ENCODE data around the gene MPST.
"Not testable (repeated sequence)": the region's sequence is repeated elsewhere in the genome, so short reads cannot be mapped to it uniquely, and the experiment has no call there.

MPST gene

DNA sequence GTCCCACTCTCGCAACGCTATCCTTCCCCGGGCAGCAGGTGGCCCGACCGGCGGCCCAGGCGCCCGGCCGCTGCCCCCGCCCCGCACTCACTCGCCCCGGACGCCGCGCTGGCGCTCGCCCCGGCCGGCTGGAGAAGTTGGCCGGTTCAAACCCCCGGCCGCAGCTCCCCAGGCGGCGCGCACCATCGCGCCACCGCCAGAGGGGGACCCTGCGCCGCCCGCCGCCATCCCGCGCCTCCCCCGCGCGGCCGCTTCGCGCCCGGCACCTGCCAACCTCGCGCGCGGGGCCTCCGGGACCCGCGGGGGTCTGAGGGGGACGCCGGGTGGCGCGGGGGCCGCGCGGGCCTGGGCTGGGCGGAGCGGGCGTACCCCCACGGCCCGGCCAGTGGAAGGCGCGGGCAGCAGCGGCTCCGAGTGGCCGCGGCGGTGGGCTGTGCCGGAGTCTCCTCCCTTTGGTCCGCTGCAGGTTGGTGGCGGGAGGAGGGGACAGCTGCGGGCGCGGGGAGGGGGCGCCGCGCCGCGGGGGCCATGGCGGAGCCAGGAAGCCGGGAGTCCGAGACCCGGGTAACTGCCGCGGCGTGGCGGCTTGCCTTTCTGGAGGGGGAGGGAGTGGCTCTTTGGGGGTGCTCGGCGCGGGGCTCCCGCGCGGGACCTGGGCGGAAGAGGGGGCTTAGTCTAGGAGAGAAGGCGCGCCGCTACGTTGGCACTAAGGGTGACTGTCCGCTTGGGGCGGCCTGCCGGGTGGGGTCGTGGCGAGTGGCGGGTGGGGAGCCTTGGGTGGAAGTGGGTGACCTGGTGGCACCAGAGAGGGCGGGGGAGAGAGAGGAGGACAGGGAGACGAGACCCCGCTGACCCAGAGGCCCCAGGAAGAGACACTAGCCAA, at the start of gene MPST, which contains the start of gene TST:
Gene MPST (plus strand): TSS at position 434 of the 883 bp plus-strand sequence. CDS start 95 bp downstream, at position 529.
Gene TST (minus strand): TSS at position 139 of the 883 bp plus-strand sequence. CDS start 715 bp downstream, outside the sequence.
- no peak for DNase-seq (ENCODE audit: low read depth)

DNA sequence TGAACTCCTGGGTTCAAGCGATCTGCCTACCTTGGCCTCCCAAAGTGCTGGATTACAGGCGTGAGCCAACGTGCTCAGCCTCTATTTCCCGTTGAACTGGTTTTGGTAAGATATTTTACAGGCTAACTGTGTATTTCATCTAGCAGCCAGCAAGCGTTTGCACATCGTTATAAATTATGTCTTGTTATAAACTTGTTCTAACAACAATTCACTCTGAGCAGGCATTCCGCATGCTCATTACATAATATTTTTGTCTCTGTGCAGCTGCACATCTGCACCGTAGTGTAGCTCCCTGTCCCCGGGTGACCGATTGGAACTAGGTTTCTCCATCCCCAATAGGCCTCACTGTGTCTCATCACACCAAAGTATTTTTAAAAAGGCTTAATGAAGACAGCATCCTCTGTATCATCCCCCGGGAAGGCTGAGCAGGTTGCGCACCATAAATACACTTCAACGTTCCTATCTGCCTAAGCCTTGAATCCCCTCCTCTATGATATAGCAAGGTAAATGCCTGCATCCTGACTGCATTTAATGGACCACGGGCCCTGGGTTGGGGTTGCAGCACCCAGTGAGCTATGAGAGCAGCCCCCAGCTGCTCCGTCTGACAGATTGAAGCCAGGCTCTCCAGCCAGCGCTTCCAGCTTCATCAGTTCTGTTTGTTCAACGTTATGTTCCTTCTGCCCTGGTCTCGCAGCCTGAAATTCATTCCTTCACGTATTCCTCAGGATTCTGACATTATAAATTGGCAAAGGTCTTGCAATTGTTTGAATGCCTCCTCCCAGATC, 48.0 kb upstream of the MPST start:
- DNase-seq (ENCODE audit: low read depth), result no peak

DNA sequence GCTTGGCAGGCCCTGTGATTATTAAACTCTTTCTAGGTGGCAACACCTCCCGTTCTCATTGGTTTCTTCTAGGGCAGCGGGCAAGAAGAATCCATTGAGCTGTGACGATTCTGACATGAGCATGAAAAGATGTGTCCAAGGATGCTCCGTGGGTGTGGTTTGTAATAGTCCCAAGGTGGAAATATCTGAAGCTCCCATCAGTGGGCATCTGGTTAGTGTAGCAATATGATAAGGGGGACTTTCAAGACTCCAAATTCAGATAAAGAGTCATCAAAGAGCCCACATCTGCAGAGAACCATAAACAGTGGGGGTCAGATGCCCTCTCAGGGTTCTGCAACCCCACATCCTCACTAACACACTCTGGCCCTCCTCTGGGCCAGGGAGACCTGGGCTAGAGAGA, 42.9 kb upstream of the MPST start:
- no peak for DNase-seq (ENCODE audit: low read depth)

DNA sequence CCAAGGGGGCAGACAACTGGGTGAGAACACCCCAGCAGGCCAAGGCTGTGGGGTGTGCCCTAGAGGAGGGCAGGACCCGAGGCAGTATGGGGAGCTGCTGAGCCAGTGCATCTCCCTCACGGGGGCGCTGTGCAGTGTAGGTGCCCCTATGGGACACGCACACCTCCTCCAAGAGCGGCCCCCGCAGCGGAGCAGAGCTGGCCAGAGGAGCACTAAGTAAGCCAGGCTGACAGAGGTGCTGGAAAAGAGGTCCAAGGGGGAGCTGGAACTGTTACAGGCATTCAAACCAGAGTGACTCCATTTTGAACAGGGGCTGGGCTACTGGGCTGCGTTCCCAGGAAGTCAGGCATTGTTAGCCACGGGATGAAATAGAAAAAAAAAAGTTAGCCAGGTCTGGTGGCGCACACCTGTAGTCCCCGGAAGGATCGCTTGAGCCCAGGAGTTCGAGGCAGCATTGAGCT, 42.1 kb upstream of the MPST start:
- DNase-seq (ENCODE audit: low read depth), result no peak

DNA sequence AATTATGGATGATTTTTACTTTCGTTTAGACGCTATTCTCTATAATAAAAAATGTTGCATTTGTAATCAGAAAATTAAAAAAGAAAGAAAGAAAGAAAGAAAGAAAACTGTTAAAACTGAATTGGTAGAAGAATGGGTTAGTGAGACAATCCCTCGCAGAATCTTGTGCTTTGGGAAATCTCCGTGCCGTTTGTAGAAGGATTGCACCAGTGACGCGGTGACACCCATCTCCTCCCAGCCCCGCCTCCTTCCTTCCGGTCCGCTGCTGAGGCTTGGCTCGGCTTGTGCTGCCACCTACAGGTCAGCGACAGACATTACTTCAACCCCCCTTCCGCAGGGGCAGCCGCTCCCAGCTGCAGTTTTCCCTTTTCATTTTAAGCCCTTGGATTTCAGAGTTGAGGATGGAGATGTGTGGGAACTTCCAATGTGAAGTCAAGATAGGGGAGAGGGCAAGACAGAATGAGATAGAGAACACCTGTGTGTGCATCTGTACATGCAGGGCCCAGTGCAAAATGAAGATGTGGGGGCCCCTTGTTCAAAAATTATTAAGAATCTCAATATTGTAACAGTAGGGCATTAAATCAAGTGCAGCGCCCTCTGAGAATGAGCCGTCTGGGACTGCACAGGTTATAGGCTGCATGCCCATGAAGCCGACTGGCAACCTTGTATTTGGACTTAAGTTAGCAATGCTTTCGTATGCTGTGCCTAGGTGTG, 41.4 kb upstream of the MPST start:
- peak; percentile 72 for DNase-seq (ENCODE audit: low read depth)

DNA sequence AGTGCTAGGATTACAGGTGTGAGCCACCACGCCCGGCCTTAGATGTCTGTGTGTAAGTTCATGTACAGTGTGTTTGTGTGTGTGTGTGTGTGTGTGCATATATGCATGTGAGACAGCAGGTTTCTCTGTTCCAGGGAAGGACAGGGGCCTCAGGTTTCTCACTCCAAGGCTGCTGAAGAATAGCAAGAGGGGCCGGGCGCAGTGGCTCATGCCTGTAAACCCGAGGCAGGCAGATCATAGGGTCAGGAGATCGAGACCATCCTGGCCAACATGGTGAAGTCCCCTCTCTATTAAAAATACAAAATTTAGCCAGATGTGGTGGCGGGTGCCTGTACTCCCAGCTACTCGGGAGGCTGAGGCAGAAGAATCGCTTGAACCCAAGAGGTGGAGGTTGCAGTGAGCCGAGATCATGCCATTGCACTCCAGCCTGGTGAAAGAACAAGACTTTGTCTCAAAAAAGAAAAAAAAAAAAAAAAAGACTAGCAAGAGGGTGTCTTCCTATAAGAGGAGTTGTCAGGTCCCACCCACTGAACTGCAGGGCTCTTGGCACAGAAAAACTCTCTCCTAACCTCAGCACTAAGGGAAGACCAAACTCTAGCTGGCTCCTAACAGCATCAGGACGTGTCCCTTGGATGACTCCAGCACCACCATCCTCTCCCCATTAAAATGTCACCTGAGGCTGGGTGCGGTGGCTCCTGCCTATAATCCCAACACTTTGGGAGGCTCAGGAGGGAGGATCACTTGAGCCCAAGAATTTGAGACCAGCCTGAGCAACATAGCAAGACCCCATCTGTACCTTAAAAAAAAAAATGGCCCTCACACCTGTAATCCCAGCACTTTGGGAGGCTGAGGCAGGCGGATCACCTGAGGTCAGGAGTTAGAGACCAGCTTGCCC, 40.3 kb upstream of the MPST start:
- no peak for DNase-seq (ENCODE audit: low read depth)

DNA sequence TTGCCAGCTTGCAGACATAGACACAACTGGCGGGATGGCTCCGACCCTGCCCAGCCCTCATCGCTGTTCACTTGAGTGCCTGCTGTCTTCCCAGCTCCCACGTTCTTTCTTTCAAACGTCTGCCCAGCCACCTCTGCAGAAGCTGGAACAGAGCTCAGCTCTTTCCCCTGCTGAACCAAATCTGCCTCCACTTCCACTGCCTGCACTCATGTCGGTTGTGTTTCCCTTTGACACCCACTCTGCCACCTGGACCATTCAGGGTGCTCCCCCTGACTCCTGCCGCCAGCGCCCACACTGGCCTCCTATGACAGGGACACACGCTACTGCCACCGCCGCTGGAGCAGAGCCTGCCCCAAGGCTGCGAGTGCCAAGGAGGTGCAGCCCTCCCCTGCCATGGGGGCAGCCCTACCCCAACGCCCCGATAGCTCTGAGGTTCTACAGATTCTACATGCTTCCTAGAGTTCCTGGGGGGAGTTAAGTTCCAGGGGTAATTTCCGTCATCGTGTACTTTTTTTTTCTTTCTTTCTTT, 38.2 kb upstream of the MPST start:
- no peak for DNase-seq (ENCODE audit: low read depth)

DNA sequence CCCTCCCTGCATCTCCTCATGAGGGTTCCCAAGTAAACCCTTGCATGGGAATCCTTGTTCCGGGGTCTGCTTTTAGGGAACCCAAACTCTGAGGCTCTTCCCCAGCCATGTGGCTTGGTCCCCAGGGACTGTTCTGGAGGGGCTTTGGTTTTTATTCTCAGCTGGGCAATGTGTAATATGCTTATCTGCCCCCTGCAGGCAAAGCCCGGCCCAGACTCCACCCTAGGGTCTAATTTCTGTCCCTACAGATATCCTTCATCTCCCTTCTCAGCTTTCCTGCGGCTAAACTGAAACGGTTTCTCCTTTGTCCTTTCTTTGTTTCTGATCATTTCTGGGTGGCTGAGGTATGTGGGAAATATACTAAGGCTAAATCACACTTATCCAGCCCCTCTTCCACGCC, 37.4 kb upstream of the MPST start:
- no peak for DNase-seq (ENCODE audit: low read depth)

DNA sequence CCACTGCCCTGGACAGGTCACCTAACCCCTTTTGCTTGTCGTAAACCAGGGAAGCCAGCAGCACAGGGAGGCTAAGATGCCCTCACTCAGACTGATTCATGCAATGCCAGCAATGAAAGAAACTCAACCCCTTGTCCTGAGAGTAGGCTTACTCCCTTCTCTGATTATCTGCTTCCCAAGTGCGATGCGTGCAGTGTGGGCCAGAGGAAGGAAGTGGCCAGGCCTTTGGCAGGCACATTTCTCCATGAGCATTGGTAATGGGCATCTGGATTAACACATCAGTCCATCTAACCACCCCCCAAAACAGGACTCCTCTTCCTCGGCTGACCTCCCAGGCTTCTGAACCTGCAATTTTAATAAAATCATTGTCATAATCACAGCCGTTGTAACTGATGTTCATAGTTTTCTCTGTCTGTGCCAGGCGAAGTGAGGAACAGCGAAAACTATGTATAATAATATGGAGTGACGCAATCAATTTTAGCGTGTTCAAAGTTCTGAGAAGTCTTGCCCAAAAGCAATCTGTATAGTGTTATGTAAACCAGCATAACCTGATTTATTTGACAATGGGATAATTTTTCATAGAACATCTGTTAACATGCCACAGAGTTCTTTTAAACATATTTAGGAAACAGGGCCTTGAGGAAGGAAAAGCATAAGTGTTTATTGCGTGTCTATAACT, 34.2 kb upstream of the MPST start:
- no peak for DNase-seq (ENCODE audit: low read depth)

DNA sequence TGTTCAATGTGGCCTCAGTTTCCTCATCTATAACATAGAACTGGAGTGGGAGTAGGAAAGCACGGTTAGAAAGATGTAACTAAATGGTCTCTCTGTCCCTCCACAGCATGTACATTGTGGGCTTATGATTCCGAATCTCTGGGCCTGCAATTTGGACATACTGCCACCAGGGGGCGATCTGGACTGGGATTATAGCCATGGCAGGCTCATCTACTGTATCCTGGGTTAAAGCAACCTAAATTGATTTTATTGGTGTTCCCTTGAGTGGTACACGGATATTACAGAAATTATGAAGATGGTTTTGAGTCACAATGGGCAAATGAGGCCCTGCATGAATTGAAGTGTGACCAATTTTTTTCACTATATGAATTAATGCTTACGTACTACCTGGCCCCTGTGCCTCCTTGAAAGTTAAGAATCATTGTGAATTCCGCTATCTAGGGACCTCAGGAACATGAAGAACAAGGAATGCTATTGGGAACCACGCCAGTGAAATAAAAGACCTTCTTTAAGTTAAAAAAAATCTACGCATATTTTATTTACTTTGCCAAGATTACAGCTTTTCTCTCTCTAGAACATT, 33.2 kb upstream of the MPST start:
- DNase-seq (ENCODE audit: low read depth), result no peak

DNA sequence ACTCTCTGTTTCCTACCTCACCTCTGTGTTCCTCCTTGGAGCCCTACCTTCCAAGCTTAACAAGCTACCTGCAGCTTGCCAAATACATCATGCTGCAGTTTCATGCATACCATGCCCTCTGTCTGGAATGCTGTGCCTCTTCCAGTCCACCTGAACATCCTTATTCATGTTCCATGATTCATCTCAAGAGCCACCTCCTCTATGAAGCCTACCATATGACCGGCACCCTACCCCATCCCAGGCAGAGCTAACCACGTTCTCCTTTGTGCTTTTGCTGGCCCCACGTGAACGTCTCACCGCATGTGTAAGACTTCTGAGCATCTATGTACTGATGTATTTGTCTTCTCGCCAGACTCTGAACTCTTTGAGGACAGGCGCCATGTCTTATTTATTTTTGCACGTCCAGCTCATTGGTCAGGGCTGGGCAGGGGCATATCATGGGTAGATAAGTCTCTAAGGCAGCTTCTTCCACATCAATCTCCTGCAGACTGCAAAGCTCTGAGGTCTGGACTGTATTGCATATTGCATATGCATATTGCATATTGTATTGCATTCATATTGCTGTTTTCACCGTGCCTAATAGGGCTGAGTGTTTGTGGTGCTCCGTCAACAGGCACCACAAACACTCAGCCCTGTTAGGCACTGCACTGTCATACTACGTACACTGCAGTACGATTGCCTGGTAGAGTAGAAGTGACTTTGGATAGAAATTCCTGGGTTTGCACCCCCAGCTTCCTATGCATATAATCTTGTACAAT, 31.3 kb upstream of the MPST start:
- no peak for DNase-seq (ENCODE audit: low read depth)

DNA sequence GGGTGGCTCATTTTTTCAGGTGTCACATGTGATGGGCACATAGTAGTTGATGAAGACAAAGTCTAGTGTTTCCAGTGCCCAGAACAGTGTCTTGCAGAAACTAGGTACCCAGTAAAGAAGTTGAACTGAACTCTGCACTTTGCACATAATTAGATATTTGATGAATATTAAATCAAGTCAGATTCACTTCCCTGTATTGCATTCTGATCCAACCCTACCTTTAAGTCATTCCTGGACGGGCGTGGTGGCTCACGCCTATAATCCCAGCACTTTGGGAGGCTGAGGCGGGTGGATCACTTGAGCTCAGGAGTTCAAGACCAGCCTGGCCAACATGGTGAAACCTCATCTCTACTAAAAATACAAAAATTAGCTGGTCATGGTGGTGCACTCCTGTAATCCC, 30.5 kb upstream of the MPST start:
- not testable (repeated sequence) for DNase-seq (ENCODE audit: low read depth)

DNA sequence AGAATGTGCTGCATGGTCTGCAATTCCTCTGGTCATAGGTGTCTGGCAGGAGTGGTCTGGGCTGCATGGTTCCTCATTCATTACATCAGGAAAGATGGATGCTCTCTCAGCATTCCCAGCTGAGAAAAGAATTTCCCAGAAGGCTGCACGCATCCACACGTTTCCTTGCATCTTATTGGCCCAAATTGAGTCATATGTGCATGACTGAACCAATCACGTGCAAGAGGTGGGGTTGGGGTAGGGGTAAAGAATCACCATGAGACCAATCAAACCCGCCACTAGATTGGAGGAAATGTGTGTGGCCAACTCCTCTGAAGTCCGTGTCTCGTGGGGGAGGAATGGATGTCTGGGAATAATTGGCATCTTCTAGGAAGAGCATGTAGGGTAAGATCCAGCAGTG, 29.1 kb upstream of the MPST start:
- no peak for DNase-seq (ENCODE audit: low read depth)

DNA sequence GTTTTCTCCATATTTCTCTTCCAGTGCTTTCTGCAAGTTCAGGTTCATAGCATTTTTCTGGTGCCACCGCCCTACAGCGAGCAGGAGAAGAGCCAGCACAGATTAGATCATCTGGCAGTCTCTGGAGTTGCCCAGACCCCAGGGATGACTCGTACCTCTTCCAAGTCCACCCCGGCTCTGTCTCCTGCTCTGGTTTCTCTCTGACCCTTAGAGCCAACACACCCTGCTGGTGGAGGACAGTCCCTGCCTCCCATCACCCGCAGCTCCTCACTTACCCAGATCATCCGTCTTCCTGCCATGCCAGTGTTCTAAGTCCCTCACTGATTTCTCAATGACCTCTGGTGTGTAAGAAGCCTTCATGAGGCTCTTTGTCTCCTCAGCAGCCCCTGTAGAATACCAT, 28.3 kb upstream of the MPST start:
- no peak for DNase-seq (ENCODE audit: low read depth)

DNA sequence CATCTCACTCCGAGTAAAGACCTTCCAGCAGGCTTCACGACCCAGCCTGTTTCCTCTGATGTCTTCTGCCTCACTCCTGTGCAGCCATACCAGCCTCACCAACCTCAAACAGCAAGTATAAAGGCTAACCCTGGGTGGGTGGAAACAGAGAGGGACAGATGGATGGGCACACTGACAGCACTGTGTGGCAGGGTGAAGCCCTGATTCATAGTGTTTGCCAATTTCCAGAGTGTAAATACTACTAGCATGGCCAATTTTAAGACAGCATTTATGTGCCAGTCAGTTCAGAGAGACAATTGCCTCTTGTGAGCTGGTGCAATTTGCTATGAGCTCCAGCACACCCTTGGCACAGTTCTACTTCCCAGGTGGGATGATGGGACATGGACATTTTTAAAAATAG, 21.8 kb upstream of the MPST start:
- DNase-seq (ENCODE audit: low read depth), result no peak

DNA sequence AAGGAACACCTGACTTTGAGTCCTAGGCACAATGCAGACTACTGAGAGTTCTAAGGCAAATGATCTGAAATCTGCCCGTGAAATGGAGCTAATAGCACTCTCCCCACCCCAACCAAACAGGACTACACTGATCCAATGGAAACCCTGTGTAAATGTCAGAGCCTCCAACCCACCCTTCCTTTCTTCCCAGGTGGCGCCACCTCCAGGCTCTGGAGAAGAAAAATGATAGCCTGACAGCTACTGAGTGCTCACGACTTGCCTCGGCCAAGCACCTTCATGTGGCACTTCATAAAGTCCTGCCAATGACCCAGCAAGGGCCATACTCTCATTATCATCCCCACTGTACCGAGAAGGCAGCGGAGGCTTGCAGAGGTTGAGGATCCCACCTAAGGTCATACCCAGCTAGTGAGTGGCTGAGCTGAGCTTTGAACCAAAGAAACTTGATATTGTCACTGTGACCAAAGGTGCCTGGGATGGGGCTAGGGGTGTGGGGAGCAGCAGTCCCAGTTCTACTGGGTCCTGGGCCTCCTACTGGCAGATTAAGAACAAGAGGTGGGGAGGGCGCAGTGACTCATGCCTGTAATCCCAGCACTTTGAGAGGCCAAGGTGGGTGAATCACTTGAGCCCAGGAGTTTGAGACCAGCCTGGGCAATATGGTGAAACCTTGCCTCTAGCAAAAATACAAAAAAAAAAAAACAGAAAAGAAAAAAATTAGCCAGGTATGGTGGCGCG, 20.8 kb upstream of the MPST start:
- no peak for DNase-seq (ENCODE audit: low read depth)

DNA sequence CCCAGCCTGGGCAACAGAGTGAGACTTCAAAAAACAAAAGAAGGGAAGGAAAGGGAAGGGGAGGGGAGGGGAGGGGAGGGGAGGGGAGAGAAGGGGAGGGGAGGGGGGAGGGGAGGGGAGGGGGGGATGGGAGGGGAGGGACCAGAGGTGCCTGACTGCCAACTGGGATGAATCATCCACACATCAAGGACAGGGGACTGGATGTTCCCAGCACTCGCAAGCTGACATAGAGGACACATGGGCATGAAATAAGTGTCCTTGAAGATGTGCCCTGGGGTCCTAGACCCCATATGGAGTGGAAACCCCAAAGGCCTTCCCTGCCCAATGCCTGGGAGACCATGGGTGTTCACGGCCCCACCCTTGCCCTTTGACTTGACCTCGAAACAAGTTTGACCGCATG, 20.1 kb upstream of the MPST start:
- no peak for DNase-seq (ENCODE audit: low read depth)

DNA sequence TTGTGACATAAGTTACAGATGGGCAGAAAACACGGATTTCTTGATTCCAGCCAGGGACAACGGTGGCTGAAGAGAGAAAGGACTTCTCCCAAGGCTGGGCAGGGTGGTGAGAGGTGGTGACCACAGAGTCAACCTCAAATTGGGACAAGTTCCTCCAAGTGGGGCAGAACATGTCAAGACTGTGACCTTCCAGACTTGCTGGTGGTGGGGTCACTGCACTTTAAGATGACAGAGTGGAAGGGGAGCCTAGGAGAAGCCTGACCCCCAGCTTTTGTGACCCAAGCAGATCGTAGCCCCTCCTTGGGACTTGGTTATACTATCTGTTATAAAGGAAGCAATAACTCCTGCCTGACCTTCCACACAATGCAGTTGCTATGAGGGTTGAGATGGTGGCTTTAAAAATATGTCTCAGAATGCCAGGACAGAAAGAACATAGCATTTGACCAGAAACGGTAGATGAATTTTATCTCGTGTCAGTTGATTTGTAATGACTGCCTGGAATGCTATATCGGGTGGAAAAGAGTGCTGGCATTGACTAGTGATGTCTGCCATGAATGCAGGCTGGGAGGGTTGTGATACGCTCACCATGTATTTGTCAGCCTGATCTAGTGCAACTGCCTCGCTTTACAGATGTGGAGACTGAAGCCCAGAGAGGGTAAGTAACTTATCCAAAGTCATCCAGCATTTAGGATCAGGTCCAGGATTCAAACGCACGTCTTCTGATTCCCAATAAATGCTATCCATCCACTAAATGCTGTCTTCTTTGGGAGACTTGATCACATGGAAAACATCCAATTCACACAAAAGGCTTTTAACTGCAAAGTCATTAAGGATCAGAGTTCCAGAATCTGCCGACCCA, 18.6 kb upstream of the MPST start:
- DNase-seq (ENCODE audit: low read depth), result no peak
